HCT116 (cell line): Measurements from ENCODE around the gene MRGPRX3. TPM values are rescaled to one million over a fixed set of nuclear protein-coding genes. Genes with fewer than 3 reads are reported as not detected.

Experiments used
- ATAC-seq: fragments of 200-7000 bp; cut with Tn5 transposase; 2 replicates; pipeline ENCODE4 v1.9.1; 2020; ENCODE audit warnings: mild to moderate bottlenecking, moderate library complexity
- BruUV-seq: library from RNA; stranded (reverse); fragments of 400-500 nt; replicated peaks from 2 replicates; lab custom pipeline; 2021; lab: Mats Ljungman, UMichigan
- CTCF ChIA-PET: fragments of 300-600 bp; sonication (Branson Sonifier 250); formaldehyde crosslinking; loops from one replicate; lab custom pipeline; 2021; ENCODE audit warnings: antibody characterized with exemption; lab: Charles Lee
- POLR2A ChIA-PET: fragments of 300-600, 350-600 bp; sonication (Branson Sonifier 250); formaldehyde crosslinking; loops from one replicate; lab custom pipeline; 2021; ENCODE audit warnings: antibody characterized with exemption; lab: Charles Lee
- RAD21 ChIA-PET, 2 experiments: fragments of 300-600 bp; sonication (Branson Sonifier 250); formaldehyde crosslinking; loops; one replicate each; lab custom pipeline; 2023; ENCODE audit warnings: low total read pairs in 2 of 2; ENCODE audit not compliant: uncharacterized antibody in 2 of 2, unreplicated experiment in 2 of 2, low non-redundant PET in 1 of 2; lab: Charles Lee
- DNase-seq: peaks from one replicate; pipeline ENCODE4 v3.0.0-alpha.2; 2010; ENCODE audit warnings: low read depth, low spot score
- H2AFZ ChIP-seq: fragments of 200-600 bp; shearing (Covaris generic), sonication (generic); 2 replicates; pipeline ENCODE4 v1.6.1; 2017; ENCODE audit warnings: low read depth, mixed run types, mixed read lengths, antibody characterized with exemption, low read length; ENCODE audit not compliant: poor library complexity, severe bottlenecking
- H3K27ac ChIP-seq: 2 replicates; pipeline ENCODE4 v1.5.1; 2012; ENCODE audit warnings: low read depth, low read length
- H3K27me3 ChIP-seq: fragments of 200-600 bp; sonication (generic); 2 replicates; pipeline ENCODE4 v1.6.1; 2016; ENCODE audit warnings: mixed run types, low read length, mixed read lengths; ENCODE audit not compliant: insufficient read depth
- H3K36me3 ChIP-seq, 2 experiments: fragments of 200-500 bp in 1 of 2; fragments of 200-600 bp in 1 of 2; sonication (Bioruptor generic) in 1 of 2; sonication (generic) in 1 of 2; 2 replicates each; pipeline versions ENCODE4 v1.5.1 to v1.6.1; 2014 to 2016; ENCODE audit warnings: low read length in 2 of 2, inconsistent platforms in 1 of 2, mixed read lengths in 1 of 2, mixed run types in 1 of 2; ENCODE audit not compliant: insufficient read depth in 2 of 2, control insufficient read depth in 1 of 2
- H3K4me1 ChIP-seq, 2 experiments: fragments of 200-600 bp in 1 of 2; sonication (generic) in 1 of 2; 2 replicates each; pipeline versions ENCODE4 v1.5.1 to v1.6.1; 2012 to 2017; ENCODE audit warnings: low read length in 2 of 2, inconsistent platforms in 1 of 2, mild to moderate bottlenecking in 1 of 2, mixed read lengths in 1 of 2, mixed run types in 1 of 2, moderate library complexity in 1 of 2; ENCODE audit not compliant: insufficient read depth in 2 of 2, control insufficient read depth in 1 of 2
- H3K4me2 ChIP-seq: fragments of 200-600 bp; sonication (generic); 2 replicates; pipeline ENCODE4 v1.6.1; 2017; ENCODE audit warnings: mixed run types, low read length, mixed read lengths
- H3K4me3 ChIP-seq, 2 experiments: fragments of 200-600 bp in 1 of 2; sonication (generic) in 1 of 2; replicated peaks in 1 of 2; 2 replicates each; pipeline ENCODE4 v1.5.1; 2011 to 2016; ENCODE audit warnings: low read length in 2 of 2, control low read depth in 1 of 2, low read depth in 1 of 2, mild to moderate bottlenecking in 1 of 2, mixed read lengths in 1 of 2, mixed run types in 1 of 2
- H3K79me2 ChIP-seq: fragments of 200-600 bp; sonication (generic); 2 replicates; pipeline ENCODE4 v1.6.1; 2017; ENCODE audit warnings: mild to moderate bottlenecking, mixed run types, low read length, moderate library complexity, mixed read lengths; ENCODE audit not compliant: insufficient read depth
- H3K9ac ChIP-seq: fragments of 200-600 bp; sonication (generic); 2 replicates; pipeline ENCODE4 v1.6.1; 2016; ENCODE audit warnings: low read length, mixed read lengths
- H3K9me2 ChIP-seq: fragments of 200-600 bp; sonication (generic), shearing (Covaris generic); 2 replicates; pipeline ENCODE4 v1.6.1; 2017; ENCODE audit warnings: mixed run types, mild to moderate bottlenecking, moderate library complexity; ENCODE audit not compliant: insufficient read depth
- H3K9me3 ChIP-seq, 2 experiments: fragments of 200-500 bp in 1 of 2; fragments of 200-600 bp in 1 of 2; sonication (Bioruptor generic) in 1 of 2; sonication (generic) in 1 of 2; 2 replicates each; pipeline ENCODE4 v1.6.1; 2014 to 2017; ENCODE audit warnings: low read length in 2 of 2, mixed read lengths in 2 of 2, inconsistent platforms in 1 of 2, low read depth in 1 of 2, mild to moderate bottlenecking in 1 of 2, mixed run types in 1 of 2, moderate library complexity in 1 of 2; ENCODE audit not compliant: control insufficient read depth in 1 of 2, insufficient read depth in 1 of 2
- H4K20me1 ChIP-seq: fragments of 200-600 bp; sonication (generic), shearing (Covaris generic); 2 replicates; pipeline ENCODE4 v1.6.1; 2017; ENCODE audit warnings: mixed run types, mild to moderate bottlenecking, moderate library complexity; ENCODE audit not compliant: insufficient read depth
- CEBPB ChIP-seq: IDR thresholded peaks from 2 replicates; pipeline ENCODE4 v1.6.1; 2012; ENCODE audit warnings: low read depth
- CTCF ChIP-seq, 3 experiments: fragments of 200-600 bp in 1 of 3; sonication (generic) in 1 of 3; IDR thresholded peaks in 2 of 3; conservative IDR thresholded peaks in 1 of 3; 2 replicates each; pipeline ENCODE4 v1.5.1; 2012 to 2017; ENCODE audit warnings: low read depth in 2 of 3, low read length in 2 of 3, antibody characterized with exemption in 1 of 3, borderline replicate concordance in 1 of 3, control low read depth in 1 of 3, mild to moderate bottlenecking in 1 of 3, mixed read lengths in 1 of 3, mixed run types in 1 of 3, moderate library complexity in 1 of 3; ENCODE audit not compliant: insufficient read depth in 1 of 3
- EGR1 ChIP-seq: IDR thresholded peaks from 2 replicates; pipeline ENCODE4 v1.6.1; 2012; ENCODE audit warnings: low read depth
- ELF1 ChIP-seq: IDR thresholded peaks from 2 replicates; pipeline ENCODE4 v1.6.1; 2012; ENCODE audit warnings: low read depth, borderline replicate concordance
- EZH2 ChIP-seq: fragments of 200-600 bp; sonication (generic); IDR thresholded peaks from 2 replicates; pipeline ENCODE4 v1.6.1; 2017; ENCODE audit warnings: antibody characterized with exemption, mixed run types
- FOSL1 ChIP-seq: IDR thresholded peaks from 2 replicates; pipeline ENCODE4 v1.6.1; 2012; ENCODE audit warnings: low read depth
- JUND ChIP-seq: IDR thresholded peaks from 2 replicates; pipeline ENCODE4 v1.6.1; 2012
- POLR2AphosphoS5 ChIP-seq: IDR thresholded peaks from 2 replicates; pipeline ENCODE4 v1.6.1; 2011; ENCODE audit warnings: mild to moderate bottlenecking, low read depth, low read length, moderate library complexity
- SP1 ChIP-seq: IDR thresholded peaks from 2 replicates; pipeline ENCODE4 v1.6.1; 2012; ENCODE audit warnings: low read depth
- SRF ChIP-seq: IDR thresholded peaks from 2 replicates; pipeline ENCODE4 v1.6.1; 2012; ENCODE audit warnings: low read depth
- YY1 ChIP-seq: IDR thresholded peaks from 2 replicates; pipeline ENCODE4 v1.6.1; 2011; ENCODE audit warnings: low read length, low read depth, moderate library complexity, mild to moderate bottlenecking; ENCODE audit not compliant: insufficient replicate concordance; ENCODE audit errors: extremely low read depth
- ZNF274 ChIP-seq: fragments of 200-500 bp; sonication (Bioruptor generic); IDR thresholded peaks from 2 replicates; pipeline ENCODE4 v1.6.1; 2014; ENCODE audit warnings: mild to moderate bottlenecking, low read depth, low read length, inconsistent platforms
- intact Hi-C: fragments of 100-400 bp; cut with micrococcal nuclease; formaldehyde crosslinking; loops from 2 replicates; pipeline ENCODE4 v1.10.0; 2022
- total RNA-seq: library from RNA; stranded (reverse); gene quantifications from one replicate; pipeline ENCODE4 v1.2.1, GENCODE V29; 2021; ENCODE audit not compliant: unreplicated experiment
- TF ChIP-seq, protein P1 (sequence below): IDR thresholded peaks from 2 replicates; pipeline ENCODE4 v1.6.1; 2012; ENCODE audit warnings: low read depth

The MRGPRX3 gene
- total RNA-seq, 1 experiment from 2014 or later = not detected

DNA sequence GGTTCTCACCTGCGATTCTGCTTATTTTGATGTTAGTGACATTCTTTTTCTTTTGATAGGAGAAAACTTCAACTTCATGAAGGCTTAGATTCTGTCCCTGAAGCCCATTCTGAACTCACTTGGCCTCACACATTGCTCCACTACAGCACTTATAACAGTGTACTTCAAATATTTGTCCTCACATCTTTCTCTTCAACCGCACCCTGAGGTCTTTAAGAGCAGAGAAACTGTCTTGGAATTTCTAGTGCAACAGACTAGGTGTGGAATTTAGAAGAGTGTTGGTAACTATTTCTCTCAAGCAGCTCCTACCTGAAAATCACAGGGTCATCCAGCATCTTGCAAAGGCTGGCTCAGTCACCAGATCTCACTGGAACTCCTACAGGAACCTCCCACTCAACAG lies 7.8 kb downstream of the MRGPRX3 start:
- POLR2A ChIA-PET = no interaction called here
- Histone ChIP-seq H3K27me3 (0 out of 2 replicates have a peak, but pooled peaks cover 3% of the 10 kb centered on the region), H3K36me3 (no peaks in the 10 kb centered on the region), H3K79me2 (no peaks in the 10 kb centered on the region), H3K27ac (no peak overlapping the region), H3K4me2 (no peak overlapping the region), H4K20me1 (no peaks in the 10 kb centered on the region), H3K9me3 (no peaks in the 10 kb centered on the region), H3K9me2 (no peaks in the 10 kb centered on the region), H3K4me3 (no peak overlapping the region), H3K4me1 (peaks cover 0 to 11% of the 10 kb centered on the region in 2 experiments; a peak in 2 of 4 replicates), H2AFZ (no peak overlapping the region), H3K9ac (no peak overlapping the region)
- no peak for ATAC-seq
- intact Hi-C loops = no loop called here
- DNase-seq = no peak
- TF ChIP-seq SRF = no peak
- TF ChIP-seq POLR2AphosphoS5 = no peak
- TF ChIP-seq ELF1 = no peak
- no peak for TF ChIP-seq YY1
- TF ChIP-seq CEBPB = no peak
- TF ChIP-seq, protein P1, sequence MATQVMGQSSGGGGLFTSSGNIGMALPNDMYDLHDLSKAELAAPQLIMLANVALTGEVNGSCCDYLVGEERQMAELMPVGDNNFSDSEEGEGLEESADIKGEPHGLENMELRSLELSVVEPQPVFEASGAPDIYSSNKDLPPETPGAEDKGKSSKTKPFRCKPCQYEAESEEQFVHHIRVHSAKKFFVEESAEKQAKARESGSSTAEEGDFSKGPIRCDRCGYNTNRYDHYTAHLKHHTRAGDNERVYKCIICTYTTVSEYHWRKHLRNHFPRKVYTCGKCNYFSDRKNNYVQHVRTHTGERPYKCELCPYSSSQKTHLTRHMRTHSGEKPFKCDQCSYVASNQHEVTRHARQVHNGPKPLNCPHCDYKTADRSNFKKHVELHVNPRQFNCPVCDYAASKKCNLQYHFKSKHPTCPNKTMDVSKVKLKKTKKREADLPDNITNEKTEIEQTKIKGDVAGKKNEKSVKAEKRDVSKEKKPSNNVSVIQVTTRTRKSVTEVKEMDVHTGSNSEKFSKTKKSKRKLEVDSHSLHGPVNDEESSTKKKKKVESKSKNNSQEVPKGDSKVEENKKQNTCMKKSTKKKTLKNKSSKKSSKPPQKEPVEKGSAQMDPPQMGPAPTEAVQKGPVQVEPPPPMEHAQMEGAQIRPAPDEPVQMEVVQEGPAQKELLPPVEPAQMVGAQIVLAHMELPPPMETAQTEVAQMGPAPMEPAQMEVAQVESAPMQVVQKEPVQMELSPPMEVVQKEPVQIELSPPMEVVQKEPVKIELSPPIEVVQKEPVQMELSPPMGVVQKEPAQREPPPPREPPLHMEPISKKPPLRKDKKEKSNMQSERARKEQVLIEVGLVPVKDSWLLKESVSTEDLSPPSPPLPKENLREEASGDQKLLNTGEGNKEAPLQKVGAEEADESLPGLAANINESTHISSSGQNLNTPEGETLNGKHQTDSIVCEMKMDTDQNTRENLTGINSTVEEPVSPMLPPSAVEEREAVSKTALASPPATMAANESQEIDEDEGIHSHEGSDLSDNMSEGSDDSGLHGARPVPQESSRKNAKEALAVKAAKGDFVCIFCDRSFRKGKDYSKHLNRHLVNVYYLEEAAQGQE = no peak
- no peak for TF ChIP-seq EZH2
- no peak for TF ChIP-seq EGR1
- no peak for TF ChIP-seq FOSL1
- no peak for TF ChIP-seq JUND
- no peak for TF ChIP-seq ZNF274
- no peak for TF ChIP-seq CTCF (IDR thresholded peaks at IDR 0.05 in 2 of 3, conservative IDR thresholded peaks at IDR 0.05 in 1 of 3; ENCODE audit: borderline replicate concordance in 1 of 3, insufficient read depth in 1 of 3, low read depth in 2 of 3, low read length in 2 of 3)
- TF ChIP-seq SP1 = no peak
- BruUV-seq = no TSS peak
- CTCF ChIA-PET = interaction anchor here (1.0 kb wide), 1 partner anchor 64 kb away, joined by 3 read pairs; no protein-coding TSS in a partner anchor
- RAD21 ChIA-PET = no interaction called here
